Liver (tissue), 9 donors: ENCODE results near the gene ACTR1B. TPM values are rescaled to one million over a fixed set of nuclear protein-coding genes. Genes with fewer than 3 reads are reported as not detected.
A peak's percentile ranks its signal among the peaks of the same experiment; 100 is the strongest.

Source experiments
- DNase-seq: peaks from one replicate; pipeline ENCODE4 v3.0.0-alpha.2; 2017; ENCODE audit warnings: low spot score
- H3K27ac ChIP-seq, 2 donors: one replicate each; pipeline ENCODE4 v1.7.0; 2013; ENCODE audit warnings: inconsistent platforms in 2 of 2, low read length in 2 of 2, control low read depth in 1 of 2, low read depth in 1 of 2, mild to moderate bottlenecking in 1 of 2
- H3K27me3 ChIP-seq, 4 donors: one replicate each; pipeline versions ENCODE4 v1.6.1 to v1.7.0; 2013; ENCODE audit warnings: low read length in 3 of 4, inconsistent platforms in 1 of 4, mild to moderate bottlenecking in 1 of 4, moderate library complexity in 1 of 4; ENCODE audit not compliant: control insufficient read depth in 4 of 4, insufficient read depth in 4 of 4
- H3K36me3 ChIP-seq, 4 donors: one replicate each; pipeline versions ENCODE4 v1.6.1 to v1.7.0; 2013; ENCODE audit warnings: low read length in 3 of 4, mild to moderate bottlenecking in 3 of 4, low read depth in 1 of 4, moderate library complexity in 1 of 4; ENCODE audit not compliant: control insufficient read depth in 4 of 4, insufficient read depth in 3 of 4
- H3K4me1 ChIP-seq, 4 donors: one replicate each; pipeline versions ENCODE4 v1.6.1 to v1.7.0; 2013; ENCODE audit warnings: low read length in 3 of 4, mild to moderate bottlenecking in 3 of 4, moderate library complexity in 1 of 4; ENCODE audit not compliant: control insufficient read depth in 4 of 4, insufficient read depth in 4 of 4
- H3K4me3 ChIP-seq, 3 donors: one replicate each; pipeline versions ENCODE4 v1.6.1 to v1.7.0; 2013; ENCODE audit warnings: low read length in 3 of 3, control low read depth in 1 of 3, low read depth in 1 of 3, mild to moderate bottlenecking in 1 of 3
- H3K9ac ChIP-seq, 2 donors: one replicate each; pipeline ENCODE4 v1.7.0; 2013; ENCODE audit warnings: low read length in 2 of 2, mild to moderate bottlenecking in 2 of 2, moderate library complexity in 2 of 2, control low read depth in 1 of 2, low read depth in 1 of 2
- H3K9me3 ChIP-seq, 4 donors: one replicate each; pipeline versions ENCODE4 v1.6.1 to v1.7.0; 2013; ENCODE audit warnings: low read length in 3 of 4; ENCODE audit not compliant: control insufficient read depth in 4 of 4
- EGR1 ChIP-seq, 2 donors: IDR thresholded peaks; 2 replicates each; pipeline ENCODE4 v1.6.1; 2016 to 2018; ENCODE audit warnings: antibody characterized with exemption in 2 of 2, low read depth in 2 of 2
- FOXA2 ChIP-seq: IDR thresholded peaks from 2 replicates; pipeline ENCODE4 v1.6.1; 2016; ENCODE audit warnings: antibody characterized with exemption
- GABPA ChIP-seq, 2 donors: IDR thresholded peaks in 1 of 2; conservative IDR thresholded peaks in 1 of 2; 2 replicates each; pipeline ENCODE4 v1.6.1; 2016; ENCODE audit warnings: antibody characterized with exemption in 2 of 2, mild to moderate bottlenecking in 1 of 2, moderate library complexity in 1 of 2
- HNF4A ChIP-seq, 2 donors: conservative IDR thresholded peaks; 2 replicates each; pipeline ENCODE4 v1.6.1; 2016; ENCODE audit warnings: antibody characterized with exemption in 2 of 2, mild to moderate bottlenecking in 2 of 2
- NR2F2 ChIP-seq: IDR thresholded peaks from 2 replicates; pipeline ENCODE4 v1.6.1; 2016; ENCODE audit warnings: antibody characterized with exemption
- RAD21 ChIP-seq, 2 donors: IDR thresholded peaks; 2 replicates each; pipeline ENCODE4 v1.6.1; 2016; ENCODE audit warnings: antibody characterized with exemption in 2 of 2, mild to moderate bottlenecking in 2 of 2
- RXRA ChIP-seq, 2 donors: IDR thresholded peaks; 2 replicates each; pipeline ENCODE4 v1.6.1; 2017 to 2018; ENCODE audit warnings: antibody characterized with exemption in 2 of 2, mild to moderate bottlenecking in 1 of 2
- SP1 ChIP-seq: IDR thresholded peaks from 2 replicates; pipeline ENCODE4 v1.6.1; 2018; ENCODE audit warnings: antibody characterized with exemption, mild to moderate bottlenecking
- YY1 ChIP-seq: IDR thresholded peaks from 2 replicates; pipeline ENCODE4 v1.6.1; 2016; ENCODE audit warnings: antibody characterized with exemption, mild to moderate bottlenecking
- WGBS: extraction: QIAGEN DNeasy Blood & Tissue Kit; methylation state at CpG from one replicate; pipeline ENCODE4 v1.1.7; 2013; 5-methylcytosine and 5-hydroxymethylcytosine counted together
- polyA plus RNA-seq, 2 donors: library from polyadenylated mRNA; stranded (reverse) in 1 of 2; unstranded in 1 of 2; fragments of 200-250 nt in 1 of 2; fragments of >200 nt in 1 of 2; fragmentation: Nextera tagmentation in 1 of 2; extraction: Ambion mirVana in 1 of 2; gene quantifications; one replicate each; pipeline versions ENCODE4 v1.2.1 to v1.2.3, GENCODE V29; 2013 to 2015
- total RNA-seq, 2 donors: library from RNA; depleted of rRNA; stranded (reverse); fragments of >200 nt; gene quantifications; one replicate each; pipeline ENCODE4 v1.2.3, GENCODE V29; 2014
- TF ChIP-seq, protein P1 (sequence below): fragments of 150-350 bp; IDR thresholded peaks from 2 replicates; pipeline ENCODE4 v1.5.1; 2017; ENCODE audit warnings: improper control_type of control experiment, low read depth, low read length; ENCODE audit not compliant: missing input control
- TF ChIP-seq, protein P2 (sequence below): IDR thresholded peaks from 2 replicates; pipeline ENCODE4 v1.6.1; 2016; ENCODE audit warnings: antibody characterized with exemption
- TF ChIP-seq, protein P3 (sequence below): IDR thresholded peaks from 2 replicates; pipeline ENCODE4 v1.6.1; 2016; ENCODE audit warnings: antibody characterized with exemption
- TF ChIP-seq, protein P4 (sequence below): IDR thresholded peaks from 2 replicates; pipeline ENCODE4 v1.6.1; 2016; ENCODE audit warnings: antibody characterized with exemption
- donor health status: healthy.
- donor health status: healthy.
- donor health status: healthy.
- donor health status: healthy.
- donor health status: healthy.

Gene ACTR1B
- total and polyA plus RNA-seq, 4 donors: 15.3 to 35.8 (median 28.8) TPM

DNA sequence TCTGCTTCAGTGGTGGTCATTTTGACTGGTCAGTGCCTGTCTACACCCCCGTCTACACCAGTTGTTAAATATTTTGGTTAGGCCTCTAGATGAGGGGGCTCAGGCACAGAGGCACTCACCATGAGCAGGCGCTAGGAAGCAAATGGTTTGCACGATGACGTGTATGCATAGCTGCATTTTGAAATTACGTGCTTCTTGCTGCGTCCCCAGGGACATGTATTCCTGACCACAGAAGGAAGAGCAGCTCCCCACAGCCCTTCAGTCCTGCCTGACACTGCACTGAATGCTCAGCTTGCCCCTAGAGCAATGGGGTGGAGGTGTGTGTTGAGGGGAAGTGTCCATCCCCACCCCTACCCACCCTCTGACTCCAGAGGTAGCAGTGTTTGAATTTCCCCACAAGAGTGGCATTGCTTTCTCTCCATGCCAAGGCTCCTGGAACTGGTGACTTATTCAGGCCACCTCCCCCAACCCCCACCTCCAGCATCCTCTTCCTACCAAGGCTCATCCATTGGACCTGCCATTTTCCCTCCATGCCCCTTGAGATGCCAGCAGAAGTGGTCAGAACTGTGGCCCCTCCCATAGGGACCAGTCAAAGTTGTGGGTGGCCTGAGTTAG is 38.1 kb upstream of the ACTR1B start:
- 93% methylated on average over 6 of the region's 6 CpGs for WGBS
- Histone ChIP-seq H3K4me1 (peaks cover 0 to 3% (median 0%) of the 10 kb centered on the region in 4 donors), H3K9me3 (no peaks in the 10 kb centered on the region), H3K9ac (no peak overlapping the region), H3K27me3 (no peaks in the 10 kb centered on the region), H3K27ac (no peak overlapping the region), H3K36me3 (no peaks in the 10 kb centered on the region), H3K4me3 (no peak overlapping the region)
- TF ChIP-seq SP1: no peak
- TF ChIP-seq FOXA2: no peak
- no peak for TF ChIP-seq RAD21 (IDR thresholded peaks at IDR 0.05)
- no peak for TF ChIP-seq YY1
- no peak for DNase-seq

DNA sequence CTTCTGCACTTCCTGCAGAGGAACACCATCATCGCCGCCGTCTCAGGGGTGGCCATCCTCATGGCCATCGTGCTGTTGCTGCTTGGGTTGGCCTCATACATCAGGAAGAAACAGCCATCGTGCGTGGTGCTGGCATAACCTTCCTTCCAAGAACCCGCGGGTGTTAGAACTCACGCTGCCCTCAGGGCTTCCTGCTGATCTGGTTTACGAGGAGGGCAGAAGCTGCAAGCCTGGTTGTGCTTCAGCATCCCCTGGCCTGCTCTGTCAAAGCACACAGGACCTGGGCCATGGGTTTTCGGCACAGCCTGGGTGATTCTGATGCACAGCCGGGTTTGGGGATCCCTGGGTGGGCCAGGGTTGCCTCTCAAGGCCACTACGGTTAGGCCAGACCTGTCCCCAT is 37.3 kb upstream of the ACTR1B start:
- 91% methylated on average over 13 of the region's 13 CpGs for WGBS

GRCh38 chr2:97699765-97700444 is 36.1 kb upstream of the ACTR1B start:
- no peak overlapping the region for H3K27ac ChIP-seq
- 63% methylated on average over 11 of the region's 11 CpGs for WGBS
- H3K4me1 ChIP-seq: peaks cover 0 to 5% (median 0%) of the 10 kb centered on the region in 4 donors
- TF ChIP-seq RAD21 (IDR thresholded peaks at IDR 0.05): peak; percentile 62 to 77
- TF ChIP-seq, protein P1, sequence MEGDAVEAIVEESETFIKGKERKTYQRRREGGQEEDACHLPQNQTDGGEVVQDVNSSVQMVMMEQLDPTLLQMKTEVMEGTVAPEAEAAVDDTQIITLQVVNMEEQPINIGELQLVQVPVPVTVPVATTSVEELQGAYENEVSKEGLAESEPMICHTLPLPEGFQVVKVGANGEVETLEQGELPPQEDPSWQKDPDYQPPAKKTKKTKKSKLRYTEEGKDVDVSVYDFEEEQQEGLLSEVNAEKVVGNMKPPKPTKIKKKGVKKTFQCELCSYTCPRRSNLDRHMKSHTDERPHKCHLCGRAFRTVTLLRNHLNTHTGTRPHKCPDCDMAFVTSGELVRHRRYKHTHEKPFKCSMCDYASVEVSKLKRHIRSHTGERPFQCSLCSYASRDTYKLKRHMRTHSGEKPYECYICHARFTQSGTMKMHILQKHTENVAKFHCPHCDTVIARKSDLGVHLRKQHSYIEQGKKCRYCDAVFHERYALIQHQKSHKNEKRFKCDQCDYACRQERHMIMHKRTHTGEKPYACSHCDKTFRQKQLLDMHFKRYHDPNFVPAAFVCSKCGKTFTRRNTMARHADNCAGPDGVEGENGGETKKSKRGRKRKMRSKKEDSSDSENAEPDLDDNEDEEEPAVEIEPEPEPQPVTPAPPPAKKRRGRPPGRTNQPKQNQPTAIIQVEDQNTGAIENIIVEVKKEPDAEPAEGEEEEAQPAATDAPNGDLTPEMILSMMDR: peak; percentile 48
- TF ChIP-seq, protein P2, sequence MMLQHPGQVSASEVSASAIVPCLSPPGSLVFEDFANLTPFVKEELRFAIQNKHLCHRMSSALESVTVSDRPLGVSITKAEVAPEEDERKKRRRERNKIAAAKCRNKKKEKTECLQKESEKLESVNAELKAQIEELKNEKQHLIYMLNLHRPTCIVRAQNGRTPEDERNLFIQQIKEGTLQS: no peak
- DNase-seq: peak; percentile 61
- no peak overlapping the region for H3K9ac ChIP-seq
- no peaks in the 10 kb centered on the region for H3K27me3 ChIP-seq
- H3K36me3 ChIP-seq: no peaks in the 10 kb centered on the region
- no peak overlapping the region for H3K4me3 ChIP-seq
- H3K9me3 ChIP-seq: no peaks in the 10 kb centered on the region

More for the DNA sequence above, 37.3 kb upstream of the ACTR1B start:
- Histone ChIP-seq H3K36me3 (no peaks in the 10 kb centered on the region), H3K27me3 (no peaks in the 10 kb centered on the region), H3K9me3 (no peaks in the 10 kb centered on the region), H3K9ac (no peak overlapping the region), H3K27ac (no peak overlapping the region), H3K4me3 (no peak overlapping the region), H3K4me1 (peaks cover 0 to 5% (median 0%) of the 10 kb centered on the region in 4 donors)
- no peak for DNase-seq
- TF ChIP-seq RAD21 (IDR thresholded peaks at IDR 0.05) (no peak), HNF4A (conservative IDR thresholded peaks at IDR 0.05) (no peak), RXRA (IDR thresholded peaks at IDR 0.05) (no peak), EGR1 (IDR thresholded peaks at IDR 0.05; ENCODE audit: low read depth in 2 of 2) (no peak), FOXA2 (no peak), NR2F2 (no peak), GABPA (IDR thresholded peaks at IDR 0.05 in 1 of 2, conservative IDR thresholded peaks at IDR 0.05 in 1 of 2) (no peak), YY1 (no peak)
- TF ChIP-seq, protein P3, sequence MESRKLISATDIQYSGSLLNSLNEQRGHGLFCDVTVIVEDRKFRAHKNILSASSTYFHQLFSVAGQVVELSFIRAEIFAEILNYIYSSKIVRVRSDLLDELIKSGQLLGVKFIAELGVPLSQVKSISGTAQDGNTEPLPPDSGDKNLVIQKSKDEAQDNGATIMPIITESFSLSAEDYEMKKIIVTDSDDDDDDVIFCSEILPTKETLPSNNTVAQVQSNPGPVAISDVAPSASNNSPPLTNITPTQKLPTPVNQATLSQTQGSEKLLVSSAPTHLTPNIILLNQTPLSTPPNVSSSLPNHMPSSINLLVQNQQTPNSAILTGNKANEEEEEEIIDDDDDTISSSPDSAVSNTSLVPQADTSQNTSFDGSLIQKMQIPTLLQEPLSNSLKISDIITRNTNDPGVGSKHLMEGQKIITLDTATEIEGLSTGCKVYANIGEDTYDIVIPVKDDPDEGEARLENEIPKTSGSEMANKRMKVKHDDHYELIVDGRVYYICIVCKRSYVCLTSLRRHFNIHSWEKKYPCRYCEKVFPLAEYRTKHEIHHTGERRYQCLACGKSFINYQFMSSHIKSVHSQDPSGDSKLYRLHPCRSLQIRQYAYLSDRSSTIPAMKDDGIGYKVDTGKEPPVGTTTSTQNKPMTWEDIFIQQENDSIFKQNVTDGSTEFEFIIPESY: no peak
- TF ChIP-seq, protein P2: no peak
- TF ChIP-seq, protein P4, sequence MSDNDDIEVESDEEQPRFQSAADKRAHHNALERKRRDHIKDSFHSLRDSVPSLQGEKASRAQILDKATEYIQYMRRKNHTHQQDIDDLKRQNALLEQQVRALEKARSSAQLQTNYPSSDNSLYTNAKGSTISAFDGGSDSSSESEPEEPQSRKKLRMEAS: no peak
